Uterus (tissue), 4 donors: ENCODE measurements around the gene CCR2. TPM values are rescaled to one million over a fixed set of nuclear protein-coding genes. Genes with fewer than 3 reads are reported as not detected.

Experiments used
- DNase-seq, 2 donors: peaks; one replicate each; pipeline ENCODE4 v3.0.0-alpha.2; 2019 to 2020
- H3K27ac ChIP-seq, 2 donors: fragments of 200-600 bp; sonication (generic); 1 replicate in 1 of 2; 2 replicates in 1 of 2; pipeline ENCODE4 v1.5.1; 2016 to 2018
- H3K27me3 ChIP-seq, 2 donors: fragments of 200-600 bp; sonication (generic); one replicate each; pipeline ENCODE4 v1.5.1; 2018 to 2019; ENCODE audit warnings: control low read depth in 1 of 2
- H3K36me3 ChIP-seq, 2 donors: fragments of 200-600 bp; sonication (generic); one replicate each; pipeline ENCODE4 v1.5.1; 2019; ENCODE audit warnings: control low read depth in 1 of 2
- H3K4me1 ChIP-seq, 2 donors: fragments of 200-600 bp; sonication (generic); one replicate each; pipeline ENCODE4 v1.5.1; 2018 to 2019; ENCODE audit warnings: control low read depth in 1 of 2
- H3K4me3 ChIP-seq, 2 donors: fragments of 200-600 bp; sonication (generic); 1 replicate in 1 of 2; 2 replicates in 1 of 2; pipeline ENCODE4 v1.5.1; 2018 to 2019; ENCODE audit warnings: mild to moderate bottlenecking in 1 of 2
- H3K9me3 ChIP-seq, 2 donors: fragments of 200-600 bp; sonication (generic); one replicate each; pipeline ENCODE4 v1.5.1; 2019; ENCODE audit warnings: control low read depth in 1 of 2
- CTCF ChIP-seq, 4 experiments: fragments of 200-600 bp in 2 of 4; fragments of 450-650 bp in 2 of 4; sonication (generic) in 2 of 4; IDR thresholded peaks; one replicate each; pipeline ENCODE4 v1.5.1; 2016 to 2019; ENCODE audit warnings: antibody characterized with exemption in 4 of 4, mild to moderate bottlenecking in 2 of 4, moderate library complexity in 1 of 4
- POLR2A ChIP-seq, 2 donors: fragments of 450-650 bp; IDR thresholded peaks; one replicate each; pipeline ENCODE4 v1.6.1; 2016; ENCODE audit warnings: antibody characterized with exemption in 2 of 2, mild to moderate bottlenecking in 1 of 2, moderate library complexity in 1 of 2
- intact Hi-C: fragments of 100-400 bp; cut with DNase I; formaldehyde crosslinking; loops from one replicate; pipeline ENCODE4 v1.15.1; 2023; ENCODE audit warnings: low total_unique reads
- total RNA-seq, 4 donors: library from RNA; depleted of rRNA in 3 of 4; stranded (reverse); fragments of >200 nt in 3 of 4; gene quantifications; one replicate each; pipeline versions ENCODE4 v1.1.0 to v1.2.4, GENCODE V29; 2014 to 2023
- donor health status: DM: yes; HTN: yes; CAD: no.

Gene CCR2
- total RNA-seq = 1 to 10 TPM in 3 of 4 donors, not detected in 1; 2.7 to 7.1 (median 3.7) TPM

GRCh38 chr3:46353647-46354410 lies at the start of gene CCR2:
CCR2 (plus strand) TSS chr3:46354111; CDS start chr3:46357528, 3,417 bp downstream.
- intact Hi-C loops = no loop called here
- no peak within 1 kb of the TSS for H3K4me3 ChIP-seq

DNA sequence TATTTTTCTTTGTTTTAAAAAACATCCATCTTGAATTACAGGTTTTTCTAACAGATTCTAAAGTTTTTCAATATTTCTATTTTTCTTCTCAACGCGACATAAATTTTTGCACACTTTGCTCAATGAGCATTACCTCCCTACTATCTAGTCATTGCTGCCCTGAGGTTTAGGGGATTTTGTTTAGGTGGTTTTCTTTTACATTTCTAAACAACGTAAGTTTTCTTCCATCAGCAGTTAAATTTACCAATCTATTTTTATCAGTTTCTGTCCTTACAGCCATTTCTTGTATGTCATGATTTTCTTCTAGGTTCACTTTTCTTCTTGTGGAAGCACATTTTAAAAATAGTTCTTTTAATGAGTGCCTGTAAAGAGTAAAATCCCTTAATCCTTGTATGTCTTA lies 49.2 kb upstream of the CCR2 start:
- TF ChIP-seq CTCF (IDR thresholded peaks at IDR 0.05) = no peak
- no peak for TF ChIP-seq POLR2A (IDR thresholded peaks at IDR 0.05)

More at GRCh38 chr3:46353647-46354410, at the start of gene CCR2:
- Histone ChIP-seq H3K27me3 (no peaks in the 10 kb centered on the region), H3K9me3 (no peaks in the 10 kb centered on the region), H3K36me3 (no peaks in the 10 kb centered on the region), H3K4me1 (no peaks in the 10 kb centered on the region), H3K27ac (no peak within 1 kb of the TSS)
- TF ChIP-seq CTCF (IDR thresholded peaks at IDR 0.05) (no peak), POLR2A (IDR thresholded peaks at IDR 0.05) (no peak)
- DNase-seq = no peak

DNA sequence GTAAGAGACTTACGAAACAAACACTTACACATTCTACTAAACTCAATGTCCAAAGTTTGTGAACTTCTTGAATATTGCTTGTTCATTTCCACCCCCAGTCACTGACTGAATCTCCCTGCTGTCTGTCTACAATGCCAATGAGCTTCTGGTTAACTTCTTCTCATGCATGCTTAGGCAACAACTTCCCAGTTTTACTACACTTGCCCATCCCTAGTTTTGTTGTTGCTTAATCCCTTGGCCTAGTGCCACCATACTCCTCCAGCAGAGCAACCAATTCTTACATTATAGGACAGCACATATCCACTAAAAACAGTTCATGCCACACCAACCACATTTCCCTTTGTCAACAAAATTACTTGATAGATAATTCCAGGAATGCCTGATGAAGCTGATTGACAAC lies 40.9 kb upstream of the CCR2 start:
- no peak for TF ChIP-seq POLR2A (IDR thresholded peaks at IDR 0.05)
- TF ChIP-seq CTCF (IDR thresholded peaks at IDR 0.05) = no peak
- Histone ChIP-seq H3K4me3 (no peak overlapping the region), H3K4me1 (no peaks in the 10 kb centered on the region), H3K27me3 (peaks cover 0 to 3% of the 10 kb centered on the region in 2 donors), H3K9me3 (no peaks in the 10 kb centered on the region), H3K27ac (no peak overlapping the region), H3K36me3 (no peaks in the 10 kb centered on the region)
- intact Hi-C loops = no loop called here
- DNase-seq = no peak

More for the DNA sequence above, 49.2 kb upstream of the CCR2 start:
- Histone ChIP-seq H3K27ac (no peak overlapping the region), H3K4me1 (no peaks in the 10 kb centered on the region), H3K4me3 (no peak overlapping the region), H3K27me3 (no peaks in the 10 kb centered on the region), H3K9me3 (no peaks in the 10 kb centered on the region), H3K36me3 (no peaks in the 10 kb centered on the region)
- intact Hi-C loops = no loop called here
- no peak for DNase-seq

DNA sequence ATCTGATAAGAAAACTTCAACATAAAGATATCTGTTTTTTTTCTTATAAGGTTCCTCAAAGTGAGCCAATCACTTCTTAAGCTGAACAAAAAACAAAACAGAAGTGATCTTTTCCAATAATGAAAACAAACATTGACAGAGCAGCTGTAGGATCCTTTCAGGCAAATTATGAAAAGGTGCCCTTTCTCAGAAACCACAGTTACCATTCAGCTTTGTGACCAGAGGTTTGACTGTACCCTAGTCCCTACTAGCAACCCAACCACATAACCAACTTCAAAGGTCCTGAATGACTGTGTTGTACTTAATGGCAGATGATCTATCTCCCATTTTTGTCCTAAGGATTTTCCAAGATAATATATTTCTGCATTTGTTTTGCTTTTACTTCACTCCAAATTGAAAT lies 39.4 kb upstream of the CCR2 start:
- intact Hi-C loops = no loop called here
- Histone ChIP-seq H3K36me3 (no peaks in the 10 kb centered on the region), H3K9me3 (no peaks in the 10 kb centered on the region), H3K4me1 (no peaks in the 10 kb centered on the region), H3K4me3 (no peak overlapping the region), H3K27ac (no peak overlapping the region), H3K27me3 (peaks cover 0 to 3% of the 10 kb centered on the region in 2 donors)
- DNase-seq = no peak
- TF ChIP-seq CTCF (IDR thresholded peaks at IDR 0.05) = no peak
- TF ChIP-seq POLR2A (IDR thresholded peaks at IDR 0.05) = no peak

DNA sequence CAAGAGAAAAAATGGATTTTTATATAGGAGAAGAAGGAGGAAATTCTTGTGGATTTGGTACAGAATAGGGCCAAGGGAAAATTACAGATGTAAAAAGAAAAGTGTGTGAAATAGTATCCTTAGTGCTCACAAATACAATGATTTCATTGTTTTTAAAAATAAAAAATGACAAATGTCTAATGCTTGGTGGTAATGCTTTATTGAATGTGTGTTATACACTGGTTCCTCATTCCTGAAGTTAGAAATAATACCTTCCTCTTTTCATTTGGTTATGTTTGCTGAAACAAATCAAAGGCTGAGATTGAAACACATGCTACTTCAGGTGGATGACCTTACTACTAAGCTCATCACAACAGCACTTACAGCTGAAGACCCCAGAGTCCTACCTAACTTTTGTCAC lies 37.7 kb upstream of the CCR2 start:
- Histone ChIP-seq H3K36me3 (no peaks in the 10 kb centered on the region), H3K4me3 (no peak overlapping the region), H3K4me1 (no peaks in the 10 kb centered on the region), H3K27me3 (peaks cover 0 to 1% of the 10 kb centered on the region in 2 donors), H3K27ac (no peak overlapping the region), H3K9me3 (no peaks in the 10 kb centered on the region)
- TF ChIP-seq CTCF (IDR thresholded peaks at IDR 0.05) = no peak
- no peak for TF ChIP-seq POLR2A (IDR thresholded peaks at IDR 0.05)
- intact Hi-C loops = no loop called here
- DNase-seq = no peak
